NCI-H2107 treated with DMSO at 0.1 percent for 48 hours (cell line): ENCODE results near the gene CMIP.

Source experiments
- DNase-seq: peaks from one replicate; lab custom pipeline; 2025; ENCODE audit not compliant: unreplicated experiment; lab: John Stamatoyannopoulos, UW

The CMIP gene

GRCh38 chr16:81598083-81598482, 153.5 kb downstream of the CMIP start:
- DNase-seq = no peak

GRCh38 chr16:81599034-81599744, 154.6 kb downstream of the CMIP start:
- DNase-seq = peak; percentile 24

- no peak for DNase-seq
Observed at GRCh38 chr16:81600275-81600674, 155.7 kb downstream of the CMIP start.

GRCh38 chr16:81601008-81601428, 156.4 kb downstream of the CMIP start:
- DNase-seq = no peak

DNA sequence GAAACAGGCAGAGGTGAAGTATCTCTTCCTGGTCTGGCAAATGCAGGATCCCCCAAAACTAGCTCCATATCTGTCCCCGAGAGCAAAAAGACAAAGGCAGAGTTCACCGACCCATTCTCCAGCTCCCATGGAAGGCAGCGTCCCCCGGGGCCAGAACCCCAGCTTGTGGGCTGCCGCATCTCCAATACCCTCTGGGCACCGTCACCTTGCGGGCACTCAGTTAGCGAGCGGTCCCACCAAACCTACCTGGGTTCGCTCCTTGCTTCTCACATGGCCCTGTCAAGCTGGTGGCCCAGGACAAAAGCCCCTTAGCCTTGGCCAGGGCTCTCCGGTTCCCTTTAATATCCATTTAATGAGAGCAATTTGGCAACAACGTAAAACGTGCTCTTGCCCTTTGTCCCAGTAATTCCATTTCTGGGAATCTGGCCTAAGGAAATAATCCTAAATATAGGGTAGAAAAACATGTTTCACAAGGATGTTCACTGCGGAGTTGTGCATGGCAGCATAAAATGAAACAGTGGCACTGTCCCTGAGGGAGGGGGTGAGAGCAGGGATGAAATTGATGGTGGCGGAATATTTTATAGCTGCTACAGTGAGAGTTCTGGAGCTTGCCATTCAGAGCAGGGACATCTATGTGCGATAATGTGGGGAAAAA, 157.1 kb downstream of the CMIP start:
- DNase-seq = no peak

DNA sequence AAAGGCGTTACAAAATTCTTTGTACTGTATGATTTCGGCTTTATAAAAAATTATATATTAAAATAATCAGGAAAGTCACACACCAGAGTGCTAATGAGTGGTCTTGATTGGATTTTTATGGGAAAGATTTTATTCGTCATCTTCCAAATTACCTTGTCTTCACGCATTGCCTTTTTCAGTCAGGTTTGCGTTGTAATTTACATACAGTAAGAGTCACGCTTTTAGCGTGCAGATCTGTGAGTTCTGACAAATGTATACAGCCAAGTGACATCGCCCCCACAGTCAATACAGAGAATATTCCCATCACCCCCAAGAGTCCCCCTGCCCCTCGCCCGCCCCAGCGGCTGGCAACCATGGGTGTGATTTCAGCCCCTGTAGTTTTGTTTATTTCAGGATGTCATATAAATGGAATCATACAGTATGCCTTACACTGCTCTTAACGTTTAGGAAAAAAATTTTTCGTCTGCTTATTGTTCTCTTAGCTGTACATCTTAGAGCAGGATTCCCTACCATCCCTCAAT, 157.7 kb downstream of the CMIP start:
- DNase-seq = no peak

GRCh38 chr16:81602792-81603191, 158.2 kb downstream of the CMIP start:
- no peak for DNase-seq

GRCh38 chr16:81604960-81605383, 160.4 kb downstream of the CMIP start:
- DNase-seq = no peak

DNA sequence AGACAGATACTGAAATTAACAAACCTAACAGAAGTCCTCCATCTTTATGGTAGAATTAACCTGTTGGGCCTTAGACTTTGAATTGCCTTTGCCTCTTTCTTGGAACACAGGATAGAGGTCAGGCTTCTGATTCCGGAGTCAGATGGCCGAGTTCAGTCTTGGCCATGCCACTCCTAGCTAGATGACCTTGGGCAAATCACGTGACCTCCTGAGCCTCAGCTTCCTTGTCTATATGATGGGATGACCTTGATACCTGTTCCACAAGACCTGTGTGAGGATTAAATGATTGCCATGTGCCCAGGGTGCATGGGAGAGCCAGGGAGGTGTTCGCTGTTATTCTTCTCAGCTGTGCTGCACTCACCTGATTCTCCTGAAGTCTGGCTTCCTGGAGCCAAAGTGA, 161.4 kb downstream of the CMIP start:
- DNase-seq = no peak

GRCh38 chr16:81607006-81607405, 162.4 kb downstream of the CMIP start:
- no peak for DNase-seq

DNA sequence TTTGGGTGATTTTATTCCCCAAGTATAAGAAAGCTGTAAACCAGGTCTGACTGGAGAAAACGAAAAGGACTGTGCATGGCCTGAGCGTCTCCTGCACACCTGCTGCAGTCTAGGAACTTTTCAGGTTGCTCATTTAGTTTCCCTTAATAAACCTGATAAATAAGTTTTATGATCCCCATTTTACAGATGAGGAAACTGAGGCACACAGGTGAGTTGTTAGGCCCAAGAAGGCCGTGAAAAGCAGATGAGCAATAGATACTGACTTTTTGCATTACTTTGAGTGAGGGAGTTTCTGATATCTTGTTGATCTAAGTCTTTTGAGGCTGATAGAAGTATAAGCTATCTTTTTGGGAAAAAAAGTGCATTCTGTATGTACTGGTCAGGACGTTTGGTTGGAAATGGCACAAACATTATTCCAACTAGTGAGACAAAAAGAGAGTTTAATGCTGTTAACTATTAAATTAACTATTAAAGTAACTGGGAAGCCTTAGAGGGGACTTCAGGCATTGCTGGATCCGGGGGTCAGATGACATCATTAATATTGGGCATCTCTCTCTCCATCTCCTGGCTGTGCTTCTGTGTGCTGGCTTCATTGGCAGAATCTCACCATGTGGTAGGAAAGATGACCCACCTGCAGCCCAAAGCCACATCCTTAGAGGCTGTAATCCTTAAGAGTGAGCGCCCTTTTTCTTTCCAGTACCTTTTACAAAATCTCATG, 163.4 kb downstream of the CMIP start:
- DNase-seq = no peak

DNA sequence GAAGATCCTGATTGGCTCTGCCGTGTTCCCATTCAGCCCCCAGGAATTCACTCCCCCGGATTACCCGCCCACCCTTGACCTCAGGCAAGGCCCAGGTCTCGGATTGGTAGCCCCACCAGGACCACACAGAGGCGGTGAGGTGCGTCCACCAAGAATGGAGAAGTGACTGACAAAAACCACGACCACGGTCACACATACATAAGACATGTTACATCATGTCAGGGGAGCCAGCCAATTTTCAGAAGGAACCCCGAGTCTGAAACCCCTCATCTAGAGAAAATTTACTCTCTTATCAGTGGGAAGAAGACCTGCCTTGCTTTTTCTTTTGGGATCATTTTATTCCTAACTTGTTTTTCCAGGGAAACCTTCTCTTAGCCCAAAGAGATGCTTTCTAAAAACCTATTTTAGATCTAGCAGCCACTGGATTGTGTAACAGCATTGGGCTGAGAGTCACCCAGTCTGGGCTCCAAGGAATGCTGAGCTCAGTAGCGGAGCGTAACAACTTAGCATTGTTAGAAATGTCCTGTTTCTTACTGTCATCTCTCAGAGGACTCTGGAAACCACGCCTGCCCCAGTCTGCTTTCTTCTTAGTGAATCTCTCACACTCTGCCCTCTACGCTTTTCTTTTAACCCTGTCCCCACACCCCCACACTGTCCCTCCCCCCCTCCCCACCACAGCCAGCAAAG, 164.1 kb downstream of the CMIP start:
- no peak for DNase-seq

DNA sequence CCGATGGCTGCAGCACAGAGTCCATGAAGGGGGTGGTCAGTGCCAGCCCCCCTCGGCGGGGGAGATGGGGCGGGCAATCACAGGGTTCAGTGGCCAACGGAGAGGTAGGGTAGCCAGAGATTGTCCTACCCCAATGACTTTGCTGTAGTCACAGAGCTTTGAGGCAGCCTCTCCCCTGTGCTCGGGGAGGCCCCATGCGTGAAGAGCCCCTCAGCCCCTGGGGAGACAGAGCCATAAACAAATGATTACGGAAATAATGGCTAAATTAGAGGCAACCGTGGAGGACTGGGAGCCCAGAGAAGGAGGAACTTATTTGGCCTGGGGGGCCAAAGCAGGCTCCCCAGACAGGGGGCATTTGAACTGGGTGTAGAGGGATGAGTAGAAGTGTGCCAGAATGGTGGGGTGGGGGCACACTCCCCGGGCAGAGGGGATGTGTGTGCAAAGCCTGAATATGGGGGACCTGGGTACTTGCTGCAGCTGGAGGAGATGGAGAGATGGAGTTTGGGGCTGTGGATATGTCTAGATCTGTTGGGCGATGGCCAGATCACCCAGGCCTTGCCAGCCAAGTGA, 164.8 kb downstream of the CMIP start:
- DNase-seq = no peak

DNA sequence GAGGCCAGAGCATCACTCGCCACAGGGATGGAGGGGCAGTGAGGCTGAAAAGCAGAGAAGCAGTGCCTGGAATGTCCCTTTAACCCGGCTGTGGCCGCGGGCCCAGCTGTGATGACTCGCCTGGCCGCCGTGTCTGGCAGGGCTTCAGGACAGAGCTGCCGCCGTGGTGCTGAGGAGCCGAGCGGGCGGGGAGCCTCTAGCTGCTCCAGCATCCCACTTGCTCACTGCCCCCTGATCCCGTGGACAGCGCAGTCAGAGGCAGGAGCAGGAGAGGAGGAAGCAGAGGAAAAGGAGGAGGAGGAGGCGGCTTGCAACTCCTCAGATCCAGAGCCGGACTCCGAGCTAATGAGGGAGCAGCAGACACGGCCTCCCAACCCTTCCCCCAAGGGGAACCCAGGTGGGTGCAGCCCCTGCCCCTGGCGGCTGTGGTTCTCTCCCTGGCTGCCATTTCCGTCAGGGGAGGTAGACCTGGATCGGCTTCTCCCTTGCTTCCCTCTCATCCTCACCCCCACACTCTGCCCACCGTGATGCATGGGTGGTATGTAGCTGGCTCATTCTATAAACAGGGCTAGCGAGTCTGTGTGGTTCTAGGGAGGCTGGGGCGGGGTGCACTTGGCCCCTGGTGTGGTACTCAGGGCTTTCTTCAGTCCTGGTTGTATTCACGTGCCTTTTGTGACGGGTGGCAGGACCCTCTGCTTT, 165.7 kb downstream of the CMIP start:
- DNase-seq = no peak

DNA sequence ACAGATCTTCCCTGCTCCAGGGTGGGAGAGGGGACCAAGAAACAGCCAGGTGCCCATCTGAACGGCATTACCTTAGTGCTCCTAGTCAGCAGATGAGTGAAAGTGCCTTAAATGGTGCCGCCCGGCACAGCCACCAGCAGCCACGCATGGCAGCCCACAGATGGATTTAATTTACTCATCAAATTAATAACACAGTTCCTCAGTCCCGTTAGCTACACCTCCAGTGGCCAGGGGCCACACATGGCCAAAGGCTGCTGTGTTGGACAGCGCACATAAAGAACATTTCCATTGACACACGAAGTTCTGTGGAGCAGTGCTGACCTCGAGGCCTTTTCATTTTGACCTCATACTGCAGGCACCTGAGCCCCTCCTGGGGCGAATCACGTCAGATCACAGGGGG, 166.3 kb downstream of the CMIP start:
- no peak for DNase-seq

DNA sequence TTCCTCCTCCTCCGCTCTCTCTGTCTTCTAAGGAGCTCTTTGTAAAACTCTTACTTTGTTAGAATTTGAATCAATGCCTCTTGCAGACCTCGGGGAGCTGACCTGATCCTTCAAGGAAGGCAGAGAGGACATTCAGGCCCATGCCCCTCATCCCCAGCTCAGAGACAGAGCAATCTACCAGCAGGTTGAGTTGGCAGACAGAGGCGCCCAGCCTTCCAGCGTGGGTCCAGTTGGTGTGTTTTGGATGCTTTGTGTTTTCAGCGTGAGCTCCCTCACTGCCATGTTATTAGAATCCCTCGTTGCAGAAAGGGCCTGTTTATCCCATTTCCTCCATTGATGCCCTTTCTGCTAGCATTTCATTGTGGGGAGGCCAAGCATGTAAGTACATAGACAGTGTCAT, 167.1 kb downstream of the CMIP start:
- DNase-seq = no peak

DNA sequence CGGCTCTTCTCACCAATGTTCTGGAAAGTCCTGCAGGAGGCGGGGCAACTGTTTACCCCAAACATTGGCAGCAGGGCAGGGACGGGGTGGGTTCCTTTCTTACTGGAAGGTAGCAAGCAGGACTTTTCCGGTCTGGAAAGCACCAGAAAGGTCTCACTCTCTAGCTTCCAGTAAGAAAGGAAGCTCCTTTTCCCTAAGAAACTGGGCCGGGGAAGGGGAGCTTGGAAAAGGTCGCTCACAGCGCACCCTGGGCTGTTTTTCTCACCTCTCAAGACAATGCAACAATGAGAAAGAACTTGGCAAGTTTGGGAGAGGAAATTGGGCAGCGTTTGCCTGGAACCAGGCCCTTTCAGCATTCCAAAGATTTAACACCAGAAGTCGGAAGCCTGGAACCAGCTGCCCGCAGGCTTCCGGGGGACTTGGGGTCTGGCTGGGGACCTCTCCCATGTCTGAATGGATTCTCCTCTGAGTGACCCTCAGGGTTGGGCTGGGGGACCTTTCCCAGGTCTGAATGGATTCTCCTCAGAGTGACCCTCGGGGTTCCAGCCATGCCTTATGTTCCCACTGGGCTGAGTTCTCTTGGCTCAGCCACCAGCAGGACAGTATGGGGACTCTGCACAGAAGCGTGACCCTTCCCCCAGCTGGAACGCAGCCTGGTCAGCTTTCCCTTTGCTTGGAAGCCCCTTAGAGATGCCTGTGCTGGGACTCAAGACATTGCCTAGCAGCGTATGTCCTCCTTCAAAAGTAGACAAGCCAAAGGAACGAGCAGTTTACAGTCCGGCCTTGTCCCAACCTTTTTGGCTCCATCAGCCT, 167.9 kb downstream of the CMIP start:
- no peak for DNase-seq

DNA sequence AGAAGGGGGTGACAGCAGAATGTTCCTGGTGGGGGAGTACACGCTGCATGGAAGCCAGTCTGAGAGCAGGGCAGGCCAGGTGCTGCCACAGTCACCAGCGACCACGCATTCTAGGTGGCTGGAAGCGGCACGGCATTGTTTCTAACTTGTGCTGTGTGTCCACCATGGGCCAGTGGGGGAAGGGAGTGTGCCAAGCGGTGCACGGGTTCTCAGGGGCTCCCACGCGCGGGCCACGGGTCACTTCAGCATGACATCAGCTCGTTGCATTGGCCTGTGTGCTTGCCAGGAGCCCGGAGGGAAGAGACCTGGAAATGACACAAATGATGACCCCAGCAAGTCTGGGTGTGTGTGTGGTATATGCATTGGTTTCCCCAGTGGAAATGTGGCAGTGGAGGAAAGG, 169.6 kb downstream of the CMIP start:
- DNase-seq = no peak

GRCh38 chr16:81614654-81615359, 170.2 kb downstream of the CMIP start:
- DNase-seq = no peak
